RCC 7860 (cell line): ENCODE results near the gene ACACA.

Experiments
- DNase-seq: peaks from one replicate; pipeline ENCODE4 v3.0.0-alpha.2; 2015; ENCODE audit warnings: low spot score
- FAIRE-seq: peaks from 2 replicates; lab custom pipeline; 2012; peaks lifted over from hg19 to GRCh38; lab: Jason Lieb, UNC

ACACA gene

GRCh38 chr17:37109731-37110710, 296.6 kb downstream of the ACACA start:
- FAIRE-seq (no peak), DNase-seq (no peak)

GRCh38 chr17:37109106-37109505, 297.5 kb downstream of the ACACA start:
- no peak for FAIRE-seq
- no peak for DNase-seq

GRCh38 chr17:37107406-37108083, 299.1 kb downstream of the ACACA start:
- no peak for DNase-seq
- FAIRE-seq = no peak

GRCh38 chr17:37106049-37106448, 300.6 kb downstream of the ACACA start:
- DNase-seq = no peak

GRCh38 chr17:37103231-37103630, 303.4 kb downstream of the ACACA start:
- DNase-seq = no peak
- no peak for FAIRE-seq

More at GRCh38 chr17:37106049-37106448, 300.6 kb downstream of the ACACA start:
- FAIRE-seq = no peak

GRCh38 chr17:37101306-37101705, 305.3 kb downstream of the ACACA start:
- no peak for FAIRE-seq
- DNase-seq = no peak

- DNase-seq (no peak), FAIRE-seq (no peak)
Measured at GRCh38 chr17:37100231-37100630, 306.4 kb downstream of the ACACA start.

- DNase-seq = no peak
- no peak for FAIRE-seq
Measured at GRCh38 chr17:37098910-37099664, 307.5 kb downstream of the ACACA start.

GRCh38 chr17:37098152-37098551, 308.5 kb downstream of the ACACA start:
- FAIRE-seq = no peak
- no peak for DNase-seq

- no peak for DNase-seq
Measured at GRCh38 chr17:37097154-37097553, 309.5 kb downstream of the ACACA start.

GRCh38 chr17:37096071-37096470, 310.6 kb downstream of the ACACA start:
- DNase-seq (no peak), FAIRE-seq (no peak)

More at GRCh38 chr17:37097154-37097553, 309.5 kb downstream of the ACACA start:
- FAIRE-seq = no peak

GRCh38 chr17:37094391-37094790, 312.2 kb downstream of the ACACA start:
- DNase-seq = no peak
- no peak for FAIRE-seq

GRCh38 chr17:37092701-37093100, 313.9 kb downstream of the ACACA start:
- FAIRE-seq = no peak
- DNase-seq = no peak

- DNase-seq (peak; percentile 28), FAIRE-seq (no peak)
Measured at GRCh38 chr17:37092071-37092470, 314.6 kb downstream of the ACACA start.

GRCh38 chr17:37090941-37091340, 315.7 kb downstream of the ACACA start:
- FAIRE-seq (no peak), DNase-seq (no peak)

- FAIRE-seq = no peak
- DNase-seq = no peak
Measured at GRCh38 chr17:37089956-37090355, 316.7 kb downstream of the ACACA start.

- FAIRE-seq (no peak), DNase-seq (no peak)
Measured at GRCh38 chr17:37088913-37089312, 317.7 kb downstream of the ACACA start.

- FAIRE-seq (no peak), DNase-seq (no peak)
Measured at GRCh38 chr17:37088459-37088858, 318.2 kb downstream of the ACACA start.

- no peak for DNase-seq
- FAIRE-seq = no peak
Measured at GRCh38 chr17:37087683-37088082, 319.0 kb downstream of the ACACA start.

GRCh38 chr17:37086948-37087347, 319.7 kb downstream of the ACACA start:
- FAIRE-seq = no peak
- no peak for DNase-seq

- DNase-seq = no peak
- no peak for FAIRE-seq
Measured at GRCh38 chr17:37086334-37086733, 320.3 kb downstream of the ACACA start.
